Measurements from ENCODE around the gene AGBL2.

GRCh38 chr11:47626234-47626633, 88.9 kb downstream of the AGBL2 start:
- no peak for TF ChIP-seq GATA3 (IDR thresholded peaks at IDR 0.05; ENCODE audit: low read depth, low read length)
- no peak for TF ChIP-seq GATA2 (IDR thresholded peaks at IDR 0.05; ENCODE audit: low read depth, low read length)

All from SH-SY5Y (cell line).